ENCODE results near the gene CDK19.

CDK19 gene

DNA sequence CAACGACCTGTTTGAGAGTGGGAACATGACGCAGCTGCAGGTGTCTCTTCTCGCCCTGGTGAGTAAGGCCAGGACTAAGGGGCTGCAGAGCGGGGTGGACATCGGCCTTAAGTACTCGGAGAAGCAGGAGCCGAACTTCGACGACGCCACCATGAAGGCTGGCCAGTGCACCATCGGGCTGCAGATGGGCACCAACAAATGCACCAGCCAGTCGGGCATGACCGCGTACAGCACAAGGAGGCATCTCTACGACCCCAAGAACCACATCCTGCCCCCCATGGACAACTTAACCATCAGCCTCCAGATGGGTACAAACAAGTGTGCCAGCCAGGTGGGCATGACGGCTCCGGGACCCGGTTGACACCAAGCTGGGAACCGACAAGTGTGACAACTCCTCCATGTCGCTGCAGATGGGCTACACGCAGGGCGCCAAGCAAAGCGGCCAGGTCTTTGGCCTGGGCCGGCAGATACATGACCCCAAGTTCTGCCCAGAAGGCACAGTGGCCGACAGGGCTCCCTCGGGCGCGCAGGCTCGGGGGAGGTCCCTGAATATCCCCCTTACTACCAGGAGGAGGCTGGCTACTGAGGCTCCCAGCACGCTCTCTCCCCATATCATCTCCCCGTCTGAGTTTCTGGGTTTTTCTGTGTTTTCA, 43.4 kb upstream of the CDK19 start:
- H3K4me3 ChIP-seq (ENCODE audit: low read length in 2 of 2) = peak overlapping the region in 1 of 2 donors; percentile 24
- H4K91ac ChIP-seq (ENCODE audit: low read depth, low read length, poor library complexity) = no peak overlapping the region
- WGBS, 2 donors (ENCODE audit: extremely low coverage in 2 of 2, insufficient read length in 2 of 2, insufficient replicate concordance in 1 of 2) = no CpG with 5 or more reads among the region's 31 CpGs
- peak overlapping the region; percentile 5 for H3K18ac ChIP-seq (ENCODE audit: low read length)
- H2BK5ac ChIP-seq (ENCODE audit: low read length) = peak overlapping the region; percentile 13
- no peaks in the 10 kb centered on the region for H3K4me1 ChIP-seq (ENCODE audit: control insufficient read depth in 2 of 2, insufficient read depth in 1 of 2, low read depth in 1 of 2, low read length in 2 of 2)
- no peak overlapping the region for H4K8ac ChIP-seq (ENCODE audit: low read depth, low read length)
- DNase-seq (ENCODE audit: low spot score) = no peak
- no peak overlapping the region for H3K9ac ChIP-seq (ENCODE audit: low read depth, low read length, poor library complexity)
- peak overlapping the region; percentile 6 for H3K14ac ChIP-seq (ENCODE audit: low read length)
- no peaks in the 10 kb centered on the region for H3K79me1 ChIP-seq (ENCODE audit: low read depth, low read length)
- H3K36me3 ChIP-seq (replicated peaks in 1 of 2; ENCODE audit: control insufficient read depth in 2 of 2, insufficient read depth in 2 of 2, low read length in 2 of 2) = no peaks in the 10 kb centered on the region
- H2AK5ac ChIP-seq (ENCODE audit: low read depth, low read length) = peak overlapping the region; percentile 70
- no peak overlapping the region for H2BK12ac ChIP-seq (ENCODE audit: low read length)
- no peaks in the 10 kb centered on the region for H3K27me3 ChIP-seq (ENCODE audit: control insufficient read depth in 3 of 3, insufficient read depth in 3 of 3, low read depth in 1 of 3, low read length in 3 of 3)
- no peak overlapping the region for H2BK15ac ChIP-seq (ENCODE audit: low read length)
- no peaks in the 10 kb centered on the region for H3K9me3 ChIP-seq (replicated peaks in 1 of 2; ENCODE audit: control insufficient read depth in 2 of 2, insufficient read depth in 1 of 2, low read depth in 1 of 2, low read length in 2 of 2)
- H2BK120ac ChIP-seq (ENCODE audit: low read depth, low read length) = no peak overlapping the region
- H3K27ac ChIP-seq (replicated peaks; ENCODE audit: low read length) = no peak overlapping the region
- peak overlapping the region; percentile 10 for H3K23ac ChIP-seq (ENCODE audit: low read depth, low read length, poor library complexity)
- H3K4ac ChIP-seq (ENCODE audit: low read length) = no peak overlapping the region
- no peak overlapping the region for H2AFZ ChIP-seq (ENCODE audit: low read length)
- no peak overlapping the region for H3K4me2 ChIP-seq (ENCODE audit: insufficient read depth, low read length, poor library complexity, severe bottlenecking)

- Histone ChIP-seq H3K27me3 (ENCODE audit: control insufficient read depth in 3 of 3, insufficient read depth in 3 of 3, low read depth in 1 of 3, low read length in 3 of 3) (no peaks in the 10 kb centered on the region), H2BK5ac (ENCODE audit: low read length) (no peak overlapping the region), H3K4ac (ENCODE audit: low read length) (no peak overlapping the region), H3K18ac (ENCODE audit: low read length) (no peak overlapping the region), H2BK12ac (ENCODE audit: low read length) (no peak overlapping the region), H2BK15ac (ENCODE audit: low read length) (no peak overlapping the region), H2AK5ac (ENCODE audit: low read depth, low read length) (no peak overlapping the region), H3K4me2 (ENCODE audit: insufficient read depth, low read length, poor library complexity, severe bottlenecking) (no peak overlapping the region), H2BK120ac (ENCODE audit: low read depth, low read length) (no peak overlapping the region), H3K79me1 (ENCODE audit: low read depth, low read length) (no peaks in the 10 kb centered on the region), H4K8ac (ENCODE audit: low read depth, low read length) (no peak overlapping the region), H3K36me3 (replicated peaks in 1 of 2; ENCODE audit: control insufficient read depth in 2 of 2, insufficient read depth in 2 of 2, low read length in 2 of 2) (no peaks in the 10 kb centered on the region), H3K4me1 (ENCODE audit: control insufficient read depth in 2 of 2, insufficient read depth in 1 of 2, low read depth in 1 of 2, low read length in 2 of 2) (no peaks in the 10 kb centered on the region), H2AFZ (ENCODE audit: low read length) (no peak overlapping the region), H3K9me3 (replicated peaks in 1 of 2; ENCODE audit: control insufficient read depth in 2 of 2, insufficient read depth in 1 of 2, low read depth in 1 of 2, low read length in 2 of 2) (no peaks in the 10 kb centered on the region), H3K9ac (ENCODE audit: low read depth, low read length, poor library complexity) (no peak overlapping the region), H3K27ac (replicated peaks; ENCODE audit: low read length) (no peak overlapping the region), H3K4me3 (ENCODE audit: low read length in 2 of 2) (peak overlapping the region in 1 of 2 donors; percentile 24), H3K23ac (ENCODE audit: low read depth, low read length, poor library complexity) (no peak overlapping the region), H4K91ac (ENCODE audit: low read depth, low read length, poor library complexity) (no peak overlapping the region), H3K14ac (ENCODE audit: low read length) (no peak overlapping the region)
- no peak for DNase-seq (ENCODE audit: low spot score)
- no CpG with 5 or more reads among the region's 21 CpGs for WGBS, 2 donors (ENCODE audit: extremely low coverage in 2 of 2, insufficient read length in 2 of 2, insufficient replicate concordance in 1 of 2)
Observed at GRCh38 chr6:110858016-110858415, 42.7 kb upstream of the CDK19 start.

DNA sequence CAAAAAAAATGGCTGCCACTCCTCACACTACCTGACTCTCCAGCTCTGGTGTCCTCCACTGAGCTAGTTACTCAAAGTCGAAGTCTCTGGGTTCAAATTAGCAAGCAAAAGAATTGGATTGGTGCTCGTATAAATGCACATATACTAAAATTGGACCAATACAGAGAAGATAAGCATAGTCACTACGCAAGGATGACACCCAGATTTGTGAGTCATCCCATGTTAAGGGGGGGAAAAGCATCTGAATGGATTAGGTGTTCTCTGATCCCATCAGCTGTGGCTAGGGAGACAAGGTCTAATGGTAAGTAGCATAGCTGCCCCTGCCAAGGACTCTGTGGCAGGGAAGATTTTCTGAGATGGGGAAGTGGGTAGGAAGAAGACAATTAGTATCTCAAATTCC, 41.0 kb upstream of the CDK19 start:
- Histone ChIP-seq H2BK120ac (ENCODE audit: low read depth, low read length) (no peak overlapping the region), H3K27me3 (ENCODE audit: control insufficient read depth in 3 of 3, insufficient read depth in 3 of 3, low read depth in 1 of 3, low read length in 3 of 3) (no peaks in the 10 kb centered on the region), H2BK15ac (ENCODE audit: low read length) (no peak overlapping the region), H3K9ac (ENCODE audit: low read depth, low read length, poor library complexity) (no peak overlapping the region), H3K36me3 (replicated peaks in 1 of 2; ENCODE audit: control insufficient read depth in 2 of 2, insufficient read depth in 2 of 2, low read length in 2 of 2) (no peaks in the 10 kb centered on the region), H2AK5ac (ENCODE audit: low read depth, low read length) (no peak overlapping the region), H3K14ac (ENCODE audit: low read length) (no peak overlapping the region), H3K4me3 (ENCODE audit: low read length in 2 of 2) (no peak overlapping the region), H3K4ac (ENCODE audit: low read length) (no peak overlapping the region), H2AFZ (ENCODE audit: low read length) (no peak overlapping the region), H3K18ac (ENCODE audit: low read length) (no peak overlapping the region), H3K79me1 (ENCODE audit: low read depth, low read length) (no peaks in the 10 kb centered on the region), H4K8ac (ENCODE audit: low read depth, low read length) (no peak overlapping the region), H3K9me3 (replicated peaks in 1 of 2; ENCODE audit: control insufficient read depth in 2 of 2, insufficient read depth in 1 of 2, low read depth in 1 of 2, low read length in 2 of 2) (no peaks in the 10 kb centered on the region), H3K4me2 (ENCODE audit: insufficient read depth, low read length, poor library complexity, severe bottlenecking) (no peak overlapping the region), H2BK12ac (ENCODE audit: low read length) (no peak overlapping the region), H4K91ac (ENCODE audit: low read depth, low read length, poor library complexity) (no peak overlapping the region), H3K27ac (replicated peaks; ENCODE audit: low read length) (no peak overlapping the region), H3K4me1 (ENCODE audit: control insufficient read depth in 2 of 2, insufficient read depth in 1 of 2, low read depth in 1 of 2, low read length in 2 of 2) (no peaks in the 10 kb centered on the region), H2BK5ac (ENCODE audit: low read length) (no peak overlapping the region), H3K23ac (ENCODE audit: low read depth, low read length, poor library complexity) (no peak overlapping the region)
- DNase-seq (ENCODE audit: low spot score) = no peak
- WGBS, 2 donors (ENCODE audit: extremely low coverage in 2 of 2, insufficient read length in 2 of 2, insufficient replicate concordance in 1 of 2) = no CpG with 5 or more reads among the region's 3 CpGs

GRCh38 chr6:110853754-110854477, 38.6 kb upstream of the CDK19 start:
- WGBS, 2 donors (ENCODE audit: extremely low coverage in 2 of 2, insufficient read length in 2 of 2, insufficient replicate concordance in 1 of 2) = no CpG with 5 or more reads among the region's 5 CpGs
- Histone ChIP-seq H3K4me2 (ENCODE audit: insufficient read depth, low read length, poor library complexity, severe bottlenecking) (no peak overlapping the region), H3K4me1 (ENCODE audit: control insufficient read depth in 2 of 2, insufficient read depth in 1 of 2, low read depth in 1 of 2, low read length in 2 of 2) (no peaks in the 10 kb centered on the region), H2BK120ac (ENCODE audit: low read depth, low read length) (no peak overlapping the region), H2BK15ac (ENCODE audit: low read length) (no peak overlapping the region), H3K9ac (ENCODE audit: low read depth, low read length, poor library complexity) (no peak overlapping the region), H2AK5ac (ENCODE audit: low read depth, low read length) (no peak overlapping the region), H3K4me3 (ENCODE audit: low read length in 2 of 2) (no peak overlapping the region), H3K79me1 (ENCODE audit: low read depth, low read length) (no peaks in the 10 kb centered on the region), H2AFZ (ENCODE audit: low read length) (no peak overlapping the region), H3K27me3 (ENCODE audit: control insufficient read depth in 3 of 3, insufficient read depth in 3 of 3, low read depth in 1 of 3, low read length in 3 of 3) (no peaks in the 10 kb centered on the region), H3K36me3 (replicated peaks in 1 of 2; ENCODE audit: control insufficient read depth in 2 of 2, insufficient read depth in 2 of 2, low read length in 2 of 2) (no peaks in the 10 kb centered on the region), H3K4ac (ENCODE audit: low read length) (no peak overlapping the region), H3K14ac (ENCODE audit: low read length) (no peak overlapping the region), H3K23ac (ENCODE audit: low read depth, low read length, poor library complexity) (no peak overlapping the region), H2BK5ac (ENCODE audit: low read length) (no peak overlapping the region), H2BK12ac (ENCODE audit: low read length) (no peak overlapping the region), H3K9me3 (replicated peaks in 1 of 2; ENCODE audit: control insufficient read depth in 2 of 2, insufficient read depth in 1 of 2, low read depth in 1 of 2, low read length in 2 of 2) (no peaks in the 10 kb centered on the region), H3K18ac (ENCODE audit: low read length) (no peak overlapping the region), H4K8ac (ENCODE audit: low read depth, low read length) (no peak overlapping the region), H3K27ac (replicated peaks; ENCODE audit: low read length) (no peak overlapping the region), H4K91ac (ENCODE audit: low read depth, low read length, poor library complexity) (no peak overlapping the region)
- DNase-seq (ENCODE audit: low spot score) = no peak

Data from neuronal stem cell (in vitro differentiated cells).